Measurements from ENCODE around the gene GTF2A2. TPM values are rescaled to one million over a fixed set of nuclear protein-coding genes. Genes with fewer than 3 reads are reported as not detected.

GTF2A2 gene
- total RNA-seq, 2 experiments from 2014 or later: 146 to 155 TPM

DNA sequence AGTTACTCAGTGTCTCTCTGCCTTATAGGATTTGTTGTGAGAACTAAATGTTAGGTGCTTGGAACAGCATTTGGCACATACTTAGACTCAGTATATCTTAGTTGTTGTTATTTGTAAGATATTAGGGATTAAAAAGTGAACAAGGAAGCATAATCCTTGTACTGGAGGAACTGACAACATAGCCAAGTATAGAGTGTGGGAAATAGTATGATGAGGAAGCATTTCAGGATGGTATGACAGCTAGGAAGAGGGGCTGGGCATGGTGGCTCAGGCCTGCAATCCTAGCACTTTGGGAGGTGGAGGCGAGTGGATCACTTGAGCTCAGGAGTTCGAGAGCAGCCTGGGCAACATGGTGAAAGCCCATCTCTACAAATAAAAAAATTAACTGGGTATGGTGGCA is 62.3 kb downstream of the GTF2A2 start:
- Mint-ChIP-seq H3K27me3 (ENCODE audit: low read depth) (no peaks in the 10 kb centered on the region), H3K27ac (no peak overlapping the region), H3K4me1 (ENCODE audit: low read depth) (peaks cover 12% of the 10 kb centered on the region), H3K36me3 (ENCODE audit: low read depth) (no peaks in the 10 kb centered on the region), H3K4me3 (no peak overlapping the region), H3K9me3 (no peaks in the 10 kb centered on the region)
- DNase-seq: no peak
- CTCF ChIA-PET: interaction anchor here (0.5 to 1.1 kb wide), 2 partner anchors 46 to 62 kb away, joined by 3 read pairs; no protein-coding TSS in a partner anchor
- intact Hi-C loops (cut with micrococcal nuclease): no loop called here

DNA sequence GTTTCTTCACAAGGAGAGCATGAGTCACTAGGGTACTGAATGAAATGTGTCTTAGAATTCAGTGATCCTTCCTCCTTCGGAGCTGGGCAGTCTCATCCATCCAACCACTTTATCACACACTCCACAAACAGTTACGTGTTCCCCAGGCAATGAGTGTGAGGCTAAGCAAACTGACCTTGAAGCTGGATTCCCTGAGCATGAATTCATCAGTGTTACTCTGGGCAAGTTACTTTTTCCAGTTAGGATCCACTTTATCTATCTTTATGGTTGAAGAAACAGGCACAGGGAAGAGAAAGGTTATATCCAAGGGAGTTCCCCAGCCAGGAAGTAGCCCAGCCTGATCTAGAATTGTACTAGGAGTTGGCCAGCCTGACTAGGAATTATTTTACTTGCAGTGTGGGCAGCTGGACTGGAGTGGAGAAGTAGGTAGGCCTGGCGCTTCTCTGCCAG is 62.8 kb downstream of the GTF2A2 start:
- DNase-seq: no peak
- no peak overlapping the region for H3K4me3 Mint-ChIP-seq
- H3K9me3 Mint-ChIP-seq: no peaks in the 10 kb centered on the region
- no peaks in the 10 kb centered on the region for H3K27me3 Mint-ChIP-seq (ENCODE audit: low read depth)
- peaks cover 16% of the 10 kb centered on the region for H3K4me1 Mint-ChIP-seq (ENCODE audit: low read depth)
- CTCF ChIA-PET: interaction anchor here (0.5 to 1.1 kb wide), 2 partner anchors 47 to 62 kb away, joined by 3 read pairs; no protein-coding TSS in a partner anchor
- no peaks in the 10 kb centered on the region for H3K36me3 Mint-ChIP-seq (ENCODE audit: low read depth)
- intact Hi-C loops (cut with micrococcal nuclease): no loop called here
- H3K27ac Mint-ChIP-seq: no peak overlapping the region

DNA sequence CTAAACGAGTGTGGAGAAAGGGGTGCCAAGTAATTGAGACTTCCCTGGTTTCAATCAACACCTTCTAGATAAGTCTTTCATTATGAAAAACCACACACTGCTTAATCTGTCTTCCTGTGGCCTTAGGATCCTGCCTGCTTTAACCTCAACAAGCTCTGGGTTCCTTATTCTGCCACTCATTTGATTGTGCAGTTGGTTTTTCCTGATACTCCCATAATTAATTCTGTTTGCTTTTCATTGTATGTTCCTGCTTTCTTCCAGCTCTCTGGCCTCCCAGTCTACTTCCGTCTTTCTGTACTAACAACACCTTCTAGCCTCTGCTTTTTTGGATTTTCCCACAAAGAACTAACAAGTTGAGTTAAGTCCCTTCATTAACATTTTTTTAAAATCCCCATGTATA is 66.0 kb downstream of the GTF2A2 start:
- H3K36me3 Mint-ChIP-seq (ENCODE audit: low read depth): no peaks in the 10 kb centered on the region
- H3K4me3 Mint-ChIP-seq: no peak overlapping the region
- no peaks in the 10 kb centered on the region for H3K27me3 Mint-ChIP-seq (ENCODE audit: low read depth)
- no peaks in the 10 kb centered on the region for H3K9me3 Mint-ChIP-seq
- peaks cover 27% of the 10 kb centered on the region for H3K4me1 Mint-ChIP-seq (ENCODE audit: low read depth)
- CTCF ChIA-PET: interaction anchor here (0.6 to 0.7 kb wide), 3 partner anchors 51 to 583 kb away, joined by 3 to 4 read pairs (median 3); no protein-coding TSS in a partner anchor
- H3K27ac Mint-ChIP-seq: no peak overlapping the region
- intact Hi-C loops (cut with micrococcal nuclease): no loop called here
- no peak for DNase-seq

DNA sequence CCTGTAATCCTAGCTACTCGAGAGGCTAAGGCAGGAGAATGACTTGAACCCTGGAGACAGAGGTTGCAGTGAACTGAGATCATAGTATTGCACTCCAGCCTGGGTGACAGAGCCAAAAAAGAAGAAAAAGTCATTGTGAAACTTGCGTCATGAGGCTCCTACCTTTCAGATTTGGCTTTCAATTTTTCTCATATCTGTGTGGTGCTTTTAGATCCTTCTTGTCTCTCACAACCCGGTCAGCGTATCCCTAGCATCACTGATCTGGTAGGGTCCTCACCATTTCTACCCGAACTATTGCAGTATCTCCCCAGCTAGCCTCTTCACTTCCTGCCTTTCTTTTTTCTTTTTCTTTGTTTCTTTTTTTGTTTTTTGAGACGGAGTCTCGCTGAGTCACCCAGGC is 67.3 kb downstream of the GTF2A2 start:
- peak overlapping the region; percentile 66 for H3K27ac Mint-ChIP-seq
- intact Hi-C loops (cut with micrococcal nuclease): no loop called here

More for the DNA sequence above, 67.3 kb downstream of the GTF2A2 start:
- Mint-ChIP-seq H3K9me3 (no peaks in the 10 kb centered on the region), H3K4me3 (peak overlapping the region; percentile 11), H3K4me1 (ENCODE audit: low read depth) (peaks cover 27% of the 10 kb centered on the region), H3K27me3 (ENCODE audit: low read depth) (no peaks in the 10 kb centered on the region), H3K36me3 (ENCODE audit: low read depth) (no peaks in the 10 kb centered on the region)
- CTCF ChIA-PET: interaction anchor here (0.6 to 1.0 kb wide), 3 partner anchors 9 to 629 kb away, joined by 3 to 5 read pairs (median 3); no protein-coding TSS in a partner anchor
- peak; percentile 30 for DNase-seq

Other genes with a start within 250 kb of the GTF2A2 start
- gene FAM81A, start 219.3 kb downstream of the GTF2A2 start, total RNA-seq: under 1 TPM; 0.64 to 0.79 TPM
- not detected for gene GCNT3, start 45.7 kb downstream of the GTF2A2 start, total RNA-seq
- 10 to 100 TPM; 44.2 to 44.7 TPM for gene BNIP2, start 31.8 kb upstream of the GTF2A2 start, total RNA-seq